ENCODE measurements around the gene TLCD5. TPM values are rescaled to one million over a fixed set of nuclear protein-coding genes. Genes with fewer than 3 reads are reported as not detected.

The TLCD5 gene
- 10 to 100 TPM; 13.9 to 19.4 (median 17.3) TPM for polyA plus RNA-seq (ENCODE audit: insufficient read depth in 1 of 5, insufficient read length in 5 of 5, low replicate concordance in 1 of 5)
- long read RNA-seq, donor 1, full-length matches to known transcripts: 4 of 4 reads
- long read RNA-seq, donor 1, partial matches to known transcripts: 0 of 4 reads
- long read RNA-seq, donor 1, other reads (novel, unspliced or antisense): 0 of 4 reads
- long read RNA-seq, donor 2, full-length matches to known transcripts: 2 of 2 reads
- long read RNA-seq, donor 2, partial matches to known transcripts: 0 of 2 reads
- long read RNA-seq, donor 2, other reads (novel, unspliced or antisense): 0 of 2 reads
- long read RNA-seq, donor 3, full-length matches to known transcripts: 5 of 5 reads
- long read RNA-seq, donor 3, partial matches to known transcripts: 0 of 5 reads
- long read RNA-seq, donor 3, other reads (novel, unspliced or antisense): 0 of 5 reads
- long read RNA-seq, donor 4: 0 reads
- long read RNA-seq, donor 5, full-length matches to known transcripts: 6 of 6 reads
- long read RNA-seq, donor 5, partial matches to known transcripts: 0 of 6 reads
- long read RNA-seq, donor 5, other reads (novel, unspliced or antisense): 0 of 6 reads
- long read RNA-seq, donor 6, full-length matches to known transcripts: 3 of 3 reads
- long read RNA-seq, donor 6, partial matches to known transcripts: 0 of 3 reads
- long read RNA-seq, donor 6, other reads (novel, unspliced or antisense): 0 of 3 reads
- long read RNA-seq, donor 7, partial matches to known transcripts: 0 of 1 reads
- long read RNA-seq, donor 7, other reads (novel, unspliced or antisense): 0 of 1 reads
- long read RNA-seq, donor 8, full-length matches to known transcripts: 2 of 2 reads
- long read RNA-seq, donor 8, partial matches to known transcripts: 0 of 2 reads
- long read RNA-seq, donor 8, other reads (novel, unspliced or antisense): 0 of 2 reads

GRCh38 chr11:120324932-120325810 lies at the start of gene TLCD5:
Gene TLCD5 (plus strand): TSS chr11:120325299. CDS start chr11:120327442, 2,143 bp downstream.
- DNase-seq: peak; percentile 57 to 68

- no peak for DNase-seq
These were observed 45.6 kb upstream of the TLCD5 start for GRCh38 chr11:120279502-120279901.

- DNase-seq: no peak
These were observed 44.5 kb upstream of the TLCD5 start for GRCh38 chr11:120280600-120281051.

GRCh38 chr11:120281143-120281795 lies 43.8 kb upstream of the TLCD5 start:
- peak in 1 of 2 donors; percentile 30 for DNase-seq

DNA sequence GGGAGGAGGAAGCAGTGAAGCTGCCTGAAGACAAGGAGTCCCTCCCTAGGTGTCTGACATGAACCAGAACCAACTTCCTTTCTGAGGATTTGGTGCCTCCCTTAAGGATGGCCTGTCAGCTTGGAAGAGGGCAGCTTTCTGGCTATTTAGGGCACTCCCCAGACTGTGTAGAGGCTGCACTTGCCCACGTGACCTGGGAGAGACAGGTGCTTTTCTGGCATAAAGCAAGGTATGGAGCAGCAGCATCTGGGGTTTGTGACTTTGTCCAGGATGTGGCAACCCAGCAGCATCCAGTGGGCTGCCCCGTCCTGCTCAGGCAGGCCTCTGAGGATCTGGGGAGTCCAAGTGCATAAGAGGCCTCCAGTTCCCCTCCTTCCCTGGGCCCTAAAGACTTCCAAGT lies 42.0 kb upstream of the TLCD5 start:
- no peak for DNase-seq

DNA sequence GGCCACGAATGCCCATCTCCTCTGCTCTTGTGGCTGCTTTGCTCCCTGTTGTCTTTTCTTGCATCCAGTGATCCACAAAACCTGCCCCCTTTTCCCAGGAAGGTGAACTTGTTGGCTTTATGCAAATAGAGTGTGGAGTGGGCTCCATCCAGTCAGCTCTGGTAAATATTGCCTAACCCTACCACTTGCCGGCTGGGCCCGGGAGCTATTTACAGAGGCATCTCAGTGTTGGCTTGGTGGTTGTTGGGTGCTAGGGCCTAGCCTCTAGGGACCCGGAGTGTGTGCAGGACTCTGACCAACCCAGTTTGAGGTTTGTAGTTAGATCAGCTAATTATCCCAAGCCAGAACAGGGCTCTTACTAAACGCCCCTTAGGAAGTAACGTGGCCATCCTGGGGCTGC lies 40.8 kb upstream of the TLCD5 start:
- no peak for DNase-seq

DNA sequence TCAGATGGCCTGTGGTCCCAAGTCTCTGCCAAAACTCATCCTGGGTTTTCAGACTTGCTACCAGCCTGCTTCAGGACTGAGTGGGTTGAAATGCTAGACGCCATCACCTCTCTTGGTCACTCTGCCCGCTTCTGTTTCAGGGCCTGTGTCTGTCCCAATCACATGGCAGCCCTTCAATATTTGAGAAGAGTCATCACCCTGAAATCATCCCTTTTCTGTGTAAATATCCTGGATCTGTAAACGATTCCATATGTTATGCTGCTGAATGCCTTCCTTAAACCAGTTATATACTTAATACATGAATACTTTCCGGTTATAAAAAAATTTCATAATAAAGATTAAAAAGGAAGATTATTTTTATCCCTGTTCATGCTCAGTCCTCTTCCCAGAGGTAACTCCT lies 39.8 kb upstream of the TLCD5 start:
- DNase-seq: no peak

GRCh38 chr11:120288021-120288420 lies 37.1 kb upstream of the TLCD5 start:
- DNase-seq: no peak

DNA sequence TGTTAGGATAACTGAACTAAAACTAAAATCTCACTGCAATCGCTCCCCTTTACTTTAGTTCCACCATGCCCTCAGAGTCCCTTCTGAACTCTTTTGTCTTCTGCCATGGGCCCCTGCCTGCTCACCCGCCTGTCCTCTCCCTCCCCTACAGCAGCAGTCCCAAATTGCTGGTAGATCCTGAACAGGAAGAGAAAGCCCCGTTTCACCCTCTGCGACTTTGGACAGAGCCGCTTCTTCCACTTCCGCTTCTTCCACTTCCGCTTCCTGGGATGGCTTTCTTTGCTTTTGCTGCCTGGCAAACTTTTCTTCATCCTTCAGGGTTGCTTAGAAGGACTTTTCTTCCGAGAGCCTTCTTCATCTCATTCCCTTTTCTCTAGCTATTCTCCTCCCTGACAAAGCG lies 35.7 kb upstream of the TLCD5 start:
- no peak for DNase-seq

DNA sequence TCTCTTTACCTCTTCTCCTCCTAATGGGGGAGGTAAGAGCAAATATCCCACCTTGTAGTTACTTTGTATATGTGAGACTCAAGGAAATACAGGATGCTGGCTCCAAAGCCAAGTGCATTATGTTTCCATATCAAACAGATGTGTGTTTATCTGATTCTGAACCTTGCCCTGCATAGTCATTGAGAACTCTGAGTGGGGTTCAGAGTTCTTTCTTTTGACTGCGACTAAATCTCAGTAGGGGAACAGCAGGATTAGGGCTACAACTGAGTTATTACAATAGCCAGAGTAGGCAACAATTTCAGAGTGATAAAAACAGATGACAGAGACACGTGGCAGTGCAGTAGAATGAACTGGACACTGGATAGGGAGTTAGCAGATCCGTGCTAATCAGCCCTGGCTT lies 34.1 kb upstream of the TLCD5 start:
- DNase-seq: no peak

- DNase-seq: no peak
These were observed 31.9 kb upstream of the TLCD5 start for GRCh38 chr11:120293038-120293800.

- DNase-seq: no peak
These were observed 31.0 kb upstream of the TLCD5 start for GRCh38 chr11:120294096-120294495.

- DNase-seq: no peak
These were observed 30.0 kb upstream of the TLCD5 start for GRCh38 chr11:120295099-120295498.

- DNase-seq: no peak
These were observed 28.5 kb upstream of the TLCD5 start for GRCh38 chr11:120296554-120296953.

- DNase-seq: no peak
These were observed 26.6 kb upstream of the TLCD5 start for GRCh38 chr11:120298461-120298860.

- peak; percentile 39 for DNase-seq
These were observed 22.9 kb upstream of the TLCD5 start for GRCh38 chr11:120302001-120302805.

DNA sequence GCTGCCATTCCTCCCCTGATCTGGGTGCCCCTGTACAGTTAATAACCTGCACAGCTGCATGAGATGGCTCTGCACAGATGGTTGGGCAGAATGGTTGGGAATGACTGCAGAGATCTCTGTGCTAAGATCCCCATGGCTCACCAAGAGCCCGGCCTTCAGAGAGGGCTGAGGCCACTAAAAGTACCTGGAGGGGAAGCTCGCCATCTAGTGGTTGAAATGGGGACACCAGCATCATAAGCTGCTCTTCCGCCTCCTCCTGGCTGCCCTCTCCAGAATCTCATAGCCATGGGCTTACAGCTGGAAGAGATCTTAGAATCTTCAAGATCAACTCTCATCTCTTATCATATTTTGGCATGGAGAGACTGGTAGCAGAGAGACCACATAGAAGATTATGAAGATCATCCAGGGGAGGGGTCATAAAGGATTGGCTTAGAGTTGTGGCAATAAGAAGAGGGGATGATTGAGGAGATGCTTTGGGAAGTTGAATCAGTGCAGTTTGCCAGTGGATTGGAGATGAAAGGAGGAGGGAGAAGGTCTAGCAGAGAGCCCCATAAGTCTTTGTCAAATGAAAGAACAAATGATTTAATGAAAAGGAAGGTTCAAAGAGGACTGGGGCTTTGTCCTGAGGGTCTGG lies 22.0 kb upstream of the TLCD5 start:
- peak; percentile 38 to 58 for DNase-seq

DNA sequence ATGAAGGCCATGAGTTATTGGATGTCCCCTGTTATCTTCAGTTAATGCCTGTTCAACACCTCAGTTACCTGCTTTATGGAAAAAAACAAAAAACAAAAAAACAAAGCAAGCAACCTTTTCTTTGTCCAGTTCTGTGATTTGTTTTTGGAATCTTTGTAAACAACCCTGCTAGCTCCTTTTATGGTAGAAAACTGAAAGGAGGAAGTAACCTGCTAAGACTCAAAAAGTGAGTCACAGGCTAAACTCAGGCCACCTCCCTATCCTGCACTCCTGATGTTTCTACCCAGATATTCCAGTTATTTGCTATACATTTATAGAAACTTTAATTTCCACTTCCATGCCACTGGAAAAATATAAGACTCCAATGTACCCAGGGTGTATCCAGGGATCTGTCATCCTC lies 20.6 kb upstream of the TLCD5 start:
- no peak for DNase-seq

DNA sequence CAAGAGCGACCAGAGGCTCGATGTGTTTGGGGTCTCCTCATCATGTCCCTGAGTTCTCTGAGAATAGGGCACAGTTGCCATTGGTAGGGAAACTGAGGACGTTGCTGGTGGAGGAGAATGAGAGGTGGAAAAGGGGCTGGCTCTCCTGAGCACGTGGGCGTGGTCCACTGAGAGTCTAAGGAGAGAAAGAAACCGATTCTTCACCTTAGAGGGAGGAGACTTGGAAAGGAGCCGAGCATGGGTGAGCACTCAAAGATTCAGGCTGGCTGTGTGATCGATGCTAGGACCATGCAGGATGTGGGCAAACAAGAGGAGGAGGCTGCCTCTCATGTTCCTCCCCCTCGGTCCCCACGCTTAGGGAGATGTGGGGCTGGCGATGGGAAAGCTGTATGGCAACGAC lies 19.8 kb upstream of the TLCD5 start:
- no peak for DNase-seq

Measured in right lung (tissue), 10 donors.